K562 (cell line): ENCODE measurements around the gene PHKG1. TPM values are rescaled to one million over a fixed set of nuclear protein-coding genes. Genes with fewer than 3 reads are reported as not detected.

Source experiments
- E2F4 ChIP-seq: sonication (generic); formaldehyde crosslinking; IDR thresholded peaks from 2 replicates; pipeline ENCODE4 v1.8.0; 2022; ENCODE audit warnings: mild to moderate bottlenecking, low read depth, missing genetic modification reagents
- FOXP1 ChIP-seq: sonication (generic); formaldehyde crosslinking; IDR thresholded peaks from 2 replicates; pipeline ENCODE4 v1.8.0; 2022; ENCODE audit warnings: mild to moderate bottlenecking, missing genetic modification reagents
- RNF219 ChIP-seq: fragments of 250-450 bp; sonication (Bioruptor Pico); IDR thresholded peaks from 2 replicates; pipeline ENCODE4 v1.5.0; 2022; ENCODE audit warnings: mild to moderate bottlenecking
- SOX6 ChIP-seq: fragments of 450-650 bp; IDR thresholded peaks from 2 replicates; pipeline ENCODE4 v1.6.1; 2014; ENCODE audit warnings: mild to moderate bottlenecking
- ZNF175 ChIP-seq: fragments of 200-800 bp; sonication (Bioruptor generic); IDR thresholded peaks from 2 replicates; pipeline ENCODE4 v1.6.1; 2016; ENCODE audit warnings: low read depth, mild to moderate bottlenecking, missing genetic modification characterization, missing compliant biosample characterization
- polyA plus RNA-seq, 8 experiments: library from polyadenylated mRNA; depleted of rRNA in 4 of 8; stranded (reverse) in 5 of 8; unstranded in 3 of 8; fragments of >200 nt; fragmentation: Nextera tagmentation in 2 of 8; fragmentation: Illumina TruSeq in 1 of 8; extraction: Ambion mirVana in 2 of 8; extraction: Trizol in 1 of 8; gene quantifications; 2 replicates each; pipeline versions ENCODE4 v1.2.1 to v1.2.3, GENCODE V29; 2011 to 2014; ENCODE audit warnings: inconsistent platforms in 1 of 8, missing spikeins in 1 of 8
- total RNA-seq, 7 experiments: library from RNA; depleted of rRNA in 6 of 7; stranded (reverse); fragments of >200 nt in 6 of 7; fragmentation: Illumina TruSeq in 2 of 7; extraction: Trizol in 2 of 7; gene quantifications; 2 replicates each; pipeline versions ENCODE4 v1.2.1 to v1.2.3, GENCODE V29; 2011 to 2021; ENCODE audit warnings: low replicate concordance in 1 of 7
- TF ChIP-seq, protein P1 (sequence below): sonication (generic); formaldehyde crosslinking; IDR thresholded peaks from 2 replicates; pipeline ENCODE4 v1.9.0; 2022; ENCODE audit warnings: mild to moderate bottlenecking, missing genetic modification reagents
- TF ChIP-seq, protein P2 (sequence below): fragments of 200-600 bp; sonication (generic); IDR thresholded peaks from one replicate; pipeline ENCODE4 v1.6.1; 2012; ENCODE audit warnings: mild to moderate bottlenecking, low read depth, low read length, inconsistent platforms
- TF ChIP-seq, protein P3 (sequence below): sonication (generic); formaldehyde crosslinking; IDR thresholded peaks from 2 replicates; pipeline ENCODE4 v1.8.1; 2023; ENCODE audit warnings: mild to moderate bottlenecking, missing genetic modification reagents

The PHKG1 gene
- total and polyA plus RNA-seq, 9 of the 15 experiments (the other 6 are each of a cell fraction or from before 2014, with no cell fraction given), result 0.10 to 0.83 (median 0.46) TPM

DNA sequence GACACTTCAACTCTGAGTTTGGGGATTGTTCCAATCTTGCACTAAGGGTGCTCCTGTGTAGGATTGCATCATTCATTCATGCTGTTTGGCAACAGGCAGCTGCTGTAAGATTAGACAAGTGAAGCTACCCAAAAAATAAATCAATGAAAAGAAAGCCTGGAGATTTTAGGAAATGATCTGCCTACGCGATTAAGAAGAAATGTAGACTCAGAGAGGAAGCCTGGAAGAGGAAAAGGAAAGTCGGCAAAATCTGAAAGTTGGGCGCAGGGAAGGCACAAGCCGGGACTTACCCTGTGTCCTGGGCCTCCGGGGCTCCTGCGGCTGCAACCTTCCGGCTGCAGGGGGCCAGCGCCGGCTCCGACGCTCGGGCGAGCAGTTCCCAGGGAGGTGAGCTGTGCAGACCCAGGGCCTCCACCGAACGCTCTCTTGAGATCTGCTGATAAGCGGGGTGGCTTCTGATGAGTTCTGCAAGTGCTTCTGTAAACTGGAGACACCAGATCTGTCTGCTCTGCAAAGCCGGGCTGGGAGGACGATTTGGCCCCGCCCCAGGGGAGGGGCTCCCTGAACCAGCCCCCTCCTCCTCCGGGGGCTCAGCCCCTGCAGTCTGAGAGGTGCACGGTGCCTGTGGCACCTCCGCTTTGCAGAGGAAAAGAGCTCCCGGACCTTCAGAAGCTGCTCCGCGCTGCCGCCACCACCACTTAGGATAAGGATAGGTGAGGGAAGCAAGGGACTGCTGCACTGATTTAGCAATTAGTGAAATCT, 58.9 kb downstream of the PHKG1 start (continued):
- peak; percentile 60; the same call in 1 of the 2 replicates for TF ChIP-seq SOX6
- TF ChIP-seq E2F4 (CRISPR knock-in tag), result no peak
- TF ChIP-seq FOXP1 (CRISPR knock-in tag), result no peak
- TF ChIP-seq, protein P1, sequence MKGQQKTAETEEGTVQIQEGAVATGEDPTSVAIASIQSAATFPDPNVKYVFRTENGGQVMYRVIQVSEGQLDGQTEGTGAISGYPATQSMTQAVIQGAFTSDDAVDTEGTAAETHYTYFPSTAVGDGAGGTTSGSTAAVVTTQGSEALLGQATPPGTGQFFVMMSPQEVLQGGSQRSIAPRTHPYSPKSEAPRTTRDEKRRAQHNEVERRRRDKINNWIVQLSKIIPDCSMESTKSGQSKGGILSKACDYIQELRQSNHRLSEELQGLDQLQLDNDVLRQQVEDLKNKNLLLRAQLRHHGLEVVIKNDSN (CRISPR knock-in tag), result no peak
- TF ChIP-seq RNF219 (CRISPR knock-in tag), result no peak
- TF ChIP-seq, protein P2, sequence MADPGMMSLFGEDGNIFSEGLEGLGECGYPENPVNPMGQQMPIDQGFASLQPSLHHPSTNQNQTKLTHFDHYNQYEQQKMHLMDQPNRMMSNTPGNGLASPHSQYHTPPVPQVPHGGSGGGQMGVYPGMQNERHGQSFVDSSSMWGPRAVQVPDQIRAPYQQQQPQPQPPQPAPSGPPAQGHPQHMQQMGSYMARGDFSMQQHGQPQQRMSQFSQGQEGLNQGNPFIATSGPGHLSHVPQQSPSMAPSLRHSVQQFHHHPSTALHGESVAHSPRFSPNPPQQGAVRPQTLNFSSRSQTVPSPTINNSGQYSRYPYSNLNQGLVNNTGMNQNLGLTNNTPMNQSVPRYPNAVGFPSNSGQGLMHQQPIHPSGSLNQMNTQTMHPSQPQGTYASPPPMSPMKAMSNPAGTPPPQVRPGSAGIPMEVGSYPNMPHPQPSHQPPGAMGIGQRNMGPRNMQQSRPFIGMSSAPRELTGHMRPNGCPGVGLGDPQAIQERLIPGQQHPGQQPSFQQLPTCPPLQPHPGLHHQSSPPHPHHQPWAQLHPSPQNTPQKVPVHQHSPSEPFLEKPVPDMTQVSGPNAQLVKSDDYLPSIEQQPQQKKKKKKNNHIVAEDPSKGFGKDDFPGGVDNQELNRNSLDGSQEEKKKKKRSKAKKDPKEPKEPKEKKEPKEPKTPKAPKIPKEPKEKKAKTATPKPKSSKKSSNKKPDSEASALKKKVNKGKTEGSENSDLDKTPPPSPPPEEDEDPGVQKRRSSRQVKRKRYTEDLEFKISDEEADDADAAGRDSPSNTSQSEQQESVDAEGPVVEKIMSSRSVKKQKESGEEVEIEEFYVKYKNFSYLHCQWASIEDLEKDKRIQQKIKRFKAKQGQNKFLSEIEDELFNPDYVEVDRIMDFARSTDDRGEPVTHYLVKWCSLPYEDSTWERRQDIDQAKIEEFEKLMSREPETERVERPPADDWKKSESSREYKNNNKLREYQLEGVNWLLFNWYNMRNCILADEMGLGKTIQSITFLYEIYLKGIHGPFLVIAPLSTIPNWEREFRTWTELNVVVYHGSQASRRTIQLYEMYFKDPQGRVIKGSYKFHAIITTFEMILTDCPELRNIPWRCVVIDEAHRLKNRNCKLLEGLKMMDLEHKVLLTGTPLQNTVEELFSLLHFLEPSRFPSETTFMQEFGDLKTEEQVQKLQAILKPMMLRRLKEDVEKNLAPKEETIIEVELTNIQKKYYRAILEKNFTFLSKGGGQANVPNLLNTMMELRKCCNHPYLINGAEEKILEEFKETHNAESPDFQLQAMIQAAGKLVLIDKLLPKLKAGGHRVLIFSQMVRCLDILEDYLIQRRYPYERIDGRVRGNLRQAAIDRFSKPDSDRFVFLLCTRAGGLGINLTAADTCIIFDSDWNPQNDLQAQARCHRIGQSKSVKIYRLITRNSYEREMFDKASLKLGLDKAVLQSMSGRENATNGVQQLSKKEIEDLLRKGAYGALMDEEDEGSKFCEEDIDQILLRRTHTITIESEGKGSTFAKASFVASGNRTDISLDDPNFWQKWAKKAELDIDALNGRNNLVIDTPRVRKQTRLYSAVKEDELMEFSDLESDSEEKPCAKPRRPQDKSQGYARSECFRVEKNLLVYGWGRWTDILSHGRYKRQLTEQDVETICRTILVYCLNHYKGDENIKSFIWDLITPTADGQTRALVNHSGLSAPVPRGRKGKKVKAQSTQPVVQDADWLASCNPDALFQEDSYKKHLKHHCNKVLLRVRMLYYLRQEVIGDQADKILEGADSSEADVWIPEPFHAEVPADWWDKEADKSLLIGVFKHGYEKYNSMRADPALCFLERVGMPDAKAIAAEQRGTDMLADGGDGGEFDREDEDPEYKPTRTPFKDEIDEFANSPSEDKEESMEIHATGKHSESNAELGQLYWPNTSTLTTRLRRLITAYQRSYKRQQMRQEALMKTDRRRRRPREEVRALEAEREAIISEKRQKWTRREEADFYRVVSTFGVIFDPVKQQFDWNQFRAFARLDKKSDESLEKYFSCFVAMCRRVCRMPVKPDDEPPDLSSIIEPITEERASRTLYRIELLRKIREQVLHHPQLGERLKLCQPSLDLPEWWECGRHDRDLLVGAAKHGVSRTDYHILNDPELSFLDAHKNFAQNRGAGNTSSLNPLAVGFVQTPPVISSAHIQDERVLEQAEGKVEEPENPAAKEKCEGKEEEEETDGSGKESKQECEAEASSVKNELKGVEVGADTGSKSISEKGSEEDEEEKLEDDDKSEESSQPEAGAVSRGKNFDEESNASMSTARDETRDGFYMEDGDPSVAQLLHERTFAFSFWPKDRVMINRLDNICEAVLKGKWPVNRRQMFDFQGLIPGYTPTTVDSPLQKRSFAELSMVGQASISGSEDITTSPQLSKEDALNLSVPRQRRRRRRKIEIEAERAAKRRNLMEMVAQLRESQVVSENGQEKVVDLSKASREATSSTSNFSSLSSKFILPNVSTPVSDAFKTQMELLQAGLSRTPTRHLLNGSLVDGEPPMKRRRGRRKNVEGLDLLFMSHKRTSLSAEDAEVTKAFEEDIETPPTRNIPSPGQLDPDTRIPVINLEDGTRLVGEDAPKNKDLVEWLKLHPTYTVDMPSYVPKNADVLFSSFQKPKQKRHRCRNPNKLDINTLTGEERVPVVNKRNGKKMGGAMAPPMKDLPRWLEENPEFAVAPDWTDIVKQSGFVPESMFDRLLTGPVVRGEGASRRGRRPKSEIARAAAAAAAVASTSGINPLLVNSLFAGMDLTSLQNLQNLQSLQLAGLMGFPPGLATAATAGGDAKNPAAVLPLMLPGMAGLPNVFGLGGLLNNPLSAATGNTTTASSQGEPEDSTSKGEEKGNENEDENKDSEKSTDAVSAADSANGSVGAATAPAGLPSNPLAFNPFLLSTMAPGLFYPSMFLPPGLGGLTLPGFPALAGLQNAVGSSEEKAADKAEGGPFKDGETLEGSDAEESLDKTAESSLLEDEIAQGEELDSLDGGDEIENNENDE, result no peak
- TF ChIP-seq ZNF175 (CRISPR knock-in tag), result no peak
- TF ChIP-seq, protein P3, sequence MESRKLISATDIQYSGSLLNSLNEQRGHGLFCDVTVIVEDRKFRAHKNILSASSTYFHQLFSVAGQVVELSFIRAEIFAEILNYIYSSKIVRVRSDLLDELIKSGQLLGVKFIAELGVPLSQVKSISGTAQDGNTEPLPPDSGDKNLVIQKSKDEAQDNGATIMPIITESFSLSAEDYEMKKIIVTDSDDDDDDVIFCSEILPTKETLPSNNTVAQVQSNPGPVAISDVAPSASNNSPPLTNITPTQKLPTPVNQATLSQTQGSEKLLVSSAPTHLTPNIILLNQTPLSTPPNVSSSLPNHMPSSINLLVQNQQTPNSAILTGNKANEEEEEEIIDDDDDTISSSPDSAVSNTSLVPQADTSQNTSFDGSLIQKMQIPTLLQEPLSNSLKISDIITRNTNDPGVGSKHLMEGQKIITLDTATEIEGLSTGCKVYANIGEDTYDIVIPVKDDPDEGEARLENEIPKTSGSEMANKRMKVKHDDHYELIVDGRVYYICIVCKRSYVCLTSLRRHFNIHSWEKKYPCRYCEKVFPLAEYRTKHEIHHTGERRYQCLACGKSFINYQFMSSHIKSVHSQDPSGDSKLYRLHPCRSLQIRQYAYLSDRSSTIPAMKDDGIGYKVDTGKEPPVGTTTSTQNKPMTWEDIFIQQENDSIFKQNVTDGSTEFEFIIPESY (CRISPR knock-in tag), result no peak
